Stimulated activated effector memory CD8-positive, alpha-beta T cell treated with anti-CD3 and anti-CD28 coated beads, Interleukin-12 subunit alpha, Interleukin-12 subunit beta, amount 100 ng/mL, for 72 hours (primary cell): Measurements from ENCODE around the gene PLAAT2.
A peak's percentile ranks its signal among the peaks of the same experiment; 100 is the strongest.
"Not testable (repeated sequence)": the region's sequence is repeated elsewhere in the genome, so short reads cannot be mapped to it uniquely, and the experiment has no call there.

ENCODE experiments used
- ATAC-seq: fragments of 150-1000 bp; cut with Tn5 transposase; 2 replicates; pipeline ENCODE4 v1.10.0; 2021
- DNase-seq, 2 donors: peaks; one replicate each; pipeline ENCODE4 v3.0.0; 2021 to 2022; ENCODE audit warnings: low spot score in 2 of 2
- H3K27ac Mint-ChIP-seq: one replicate; pipeline ENCODE4 v1.8.0; 2022; ENCODE audit warnings: mild to moderate bottlenecking, mixed read lengths
- H3K36me3 Mint-ChIP-seq: one replicate; pipeline ENCODE4 v1.8.0; 2022; ENCODE audit warnings: mild to moderate bottlenecking, mixed read lengths
- H3K4me1 Mint-ChIP-seq: one replicate; pipeline ENCODE4 v1.8.0; 2022; ENCODE audit warnings: mixed read lengths
- H3K4me3 Mint-ChIP-seq: one replicate; pipeline ENCODE4 v1.8.0; 2022; ENCODE audit warnings: mild to moderate bottlenecking, mixed read lengths
- H3K9me3 Mint-ChIP-seq: one replicate; pipeline ENCODE4 v1.8.0; 2022; ENCODE audit warnings: mixed read lengths

The PLAAT2 gene

GRCh38 chr11:63560506-63561180, 2.5 kb downstream of the PLAAT2 start:
- H3K27ac Mint-ChIP-seq, result peak overlapping the region; percentile 20
- H3K4me1 Mint-ChIP-seq, result peaks cover 36% of the 10 kb centered on the region
- no peak overlapping the region for H3K4me3 Mint-ChIP-seq
- ATAC-seq (no peak), DNase-seq (peak in 1 of 2 donors; percentile 38)
- no peaks in the 10 kb centered on the region for H3K36me3 Mint-ChIP-seq
- H3K9me3 Mint-ChIP-seq, result no peaks in the 10 kb centered on the region

- Mint-ChIP-seq H3K4me3 (no peak overlapping the region), H3K4me1 (peaks cover 31% of the 10 kb centered on the region), H3K36me3 (no peaks in the 10 kb centered on the region), H3K9me3 (no peaks in the 10 kb centered on the region), H3K27ac (no peak overlapping the region)
- ATAC-seq (no peak), DNase-seq (peak in 1 of 2 donors; percentile 39)
Measured at GRCh38 chr11:63558459-63559157, 4.6 kb downstream of the PLAAT2 start.

- peaks cover 37% of the 10 kb centered on the region for H3K4me1 Mint-ChIP-seq
- no peaks in the 10 kb centered on the region for H3K9me3 Mint-ChIP-seq
- no peak overlapping the region for H3K4me3 Mint-ChIP-seq
- no peak for ATAC-seq
- DNase-seq, result no peak
- no peak overlapping the region for H3K27ac Mint-ChIP-seq
- no peaks in the 10 kb centered on the region for H3K36me3 Mint-ChIP-seq
Measured at GRCh38 chr11:63557570-63557969, 5.6 kb downstream of the PLAAT2 start.

DNA sequence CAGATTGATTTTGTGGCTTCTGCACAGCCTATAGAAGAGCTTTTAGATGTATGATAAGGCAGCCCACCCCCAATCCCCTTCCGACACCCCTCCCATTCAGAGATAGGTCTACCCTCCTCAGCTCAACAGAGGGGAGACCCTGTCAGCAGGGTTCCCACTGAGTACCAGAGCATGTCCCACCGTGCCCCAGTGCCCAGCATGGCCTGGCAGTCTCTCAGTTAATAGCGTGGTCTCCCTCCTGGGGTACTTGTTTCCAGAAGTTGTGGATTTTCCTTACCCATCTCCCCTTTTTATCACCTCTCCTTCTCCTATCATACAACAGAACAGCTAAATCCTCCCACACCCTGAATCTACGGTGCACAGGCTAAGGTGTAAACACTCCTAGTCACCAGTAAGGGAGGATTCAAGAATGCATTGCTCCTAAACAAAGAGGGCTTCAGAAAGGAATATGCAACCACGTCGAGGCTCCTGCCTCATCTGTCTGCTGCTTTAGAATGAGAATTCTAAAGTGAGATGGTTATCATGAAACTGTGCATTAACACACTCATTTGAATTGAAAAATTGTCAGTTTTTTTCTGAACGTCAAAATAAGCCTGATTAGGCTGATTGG, 6.7 kb downstream of the PLAAT2 start:
- no peaks in the 10 kb centered on the region for H3K36me3 Mint-ChIP-seq
- H3K9me3 Mint-ChIP-seq, result no peaks in the 10 kb centered on the region
- DNase-seq, result peak in 1 of 2 donors; percentile 43
- ATAC-seq, result no peak
- H3K4me3 Mint-ChIP-seq, result no peak overlapping the region
- H3K4me1 Mint-ChIP-seq, result peaks cover 48% of the 10 kb centered on the region
- no peak overlapping the region for H3K27ac Mint-ChIP-seq

DNA sequence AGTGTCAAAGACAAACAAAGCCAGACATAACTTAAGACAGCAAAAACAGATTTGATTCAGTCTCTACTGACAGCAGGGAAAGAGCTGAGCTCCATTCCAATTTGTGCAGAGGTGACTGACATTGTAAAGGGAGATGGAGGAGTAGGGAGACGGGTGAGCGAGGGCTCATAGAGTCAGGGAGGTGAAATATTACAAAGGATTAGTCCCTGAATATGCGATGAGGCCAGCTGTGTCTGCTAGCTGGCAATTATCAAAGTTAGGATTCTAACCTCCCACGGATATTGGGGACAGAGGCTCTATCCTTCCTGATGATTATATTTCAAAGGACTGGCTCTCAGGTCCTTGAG, 8.3 kb downstream of the PLAAT2 start:
- H3K27ac Mint-ChIP-seq, result no peak overlapping the region
- peaks cover 8% of the 10 kb centered on the region for H3K36me3 Mint-ChIP-seq
- no peaks in the 10 kb centered on the region for H3K9me3 Mint-ChIP-seq
- peaks cover 43% of the 10 kb centered on the region for H3K4me1 Mint-ChIP-seq
- no peak overlapping the region for H3K4me3 Mint-ChIP-seq
- DNase-seq (peak in 1 of 2 donors; percentile 22), ATAC-seq (no peak)

DNA sequence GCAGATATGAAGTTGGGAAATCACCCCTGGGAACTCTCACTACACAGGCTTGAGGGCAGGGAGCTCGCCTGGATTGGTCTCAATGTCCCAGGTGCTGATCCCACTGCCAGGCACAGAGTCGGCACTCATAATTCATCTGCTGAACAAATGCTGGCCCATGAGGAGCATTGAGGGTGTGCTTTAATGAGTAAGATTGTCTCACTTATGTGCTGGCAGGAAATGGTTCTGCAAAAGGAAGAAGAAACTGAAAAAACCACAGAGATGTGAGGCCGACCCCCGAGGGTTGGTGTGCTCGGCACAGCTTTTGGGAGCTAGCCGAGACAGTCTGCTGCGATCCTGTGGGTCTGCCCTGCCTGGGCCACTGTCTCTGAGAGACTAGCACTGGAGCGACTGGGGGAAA, 9.4 kb downstream of the PLAAT2 start:
- Mint-ChIP-seq H3K4me3 (peak overlapping the region; percentile 76), H3K4me1 (peaks cover 48% of the 10 kb centered on the region), H3K27ac (peak overlapping the region; percentile 93), H3K9me3 (no peaks in the 10 kb centered on the region), H3K36me3 (peaks cover 8% of the 10 kb centered on the region)
- ATAC-seq (peak; percentile 92), DNase-seq (peak; percentile 30 to 77)

DNA sequence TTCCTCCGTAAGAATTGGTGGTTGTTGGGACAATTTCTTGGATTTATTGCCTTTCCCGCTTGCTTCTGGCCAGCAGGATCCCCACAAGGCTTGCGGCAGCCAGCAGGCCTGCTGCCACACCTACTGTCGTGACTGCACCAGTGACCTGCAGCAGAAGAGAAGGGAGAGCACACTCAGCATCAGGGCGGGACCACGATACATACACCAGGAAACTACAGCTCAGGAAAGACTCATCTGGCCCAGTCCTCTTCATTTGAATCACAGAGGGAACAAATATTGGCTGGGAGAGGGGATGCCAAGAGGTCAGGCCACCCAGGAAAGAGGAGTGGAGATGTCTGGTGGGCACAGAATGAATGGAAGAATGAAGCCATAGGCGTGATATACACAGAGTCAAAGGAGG, 10.3 kb downstream of the PLAAT2 start:
- Mint-ChIP-seq H3K36me3 (peaks cover 8% of the 10 kb centered on the region), H3K27ac (peak overlapping the region; percentile 93), H3K4me3 (peak overlapping the region; percentile 76), H3K9me3 (no peaks in the 10 kb centered on the region), H3K4me1 (peaks cover 48% of the 10 kb centered on the region)
- ATAC-seq (peak; percentile 37), DNase-seq (no peak)

DNA sequence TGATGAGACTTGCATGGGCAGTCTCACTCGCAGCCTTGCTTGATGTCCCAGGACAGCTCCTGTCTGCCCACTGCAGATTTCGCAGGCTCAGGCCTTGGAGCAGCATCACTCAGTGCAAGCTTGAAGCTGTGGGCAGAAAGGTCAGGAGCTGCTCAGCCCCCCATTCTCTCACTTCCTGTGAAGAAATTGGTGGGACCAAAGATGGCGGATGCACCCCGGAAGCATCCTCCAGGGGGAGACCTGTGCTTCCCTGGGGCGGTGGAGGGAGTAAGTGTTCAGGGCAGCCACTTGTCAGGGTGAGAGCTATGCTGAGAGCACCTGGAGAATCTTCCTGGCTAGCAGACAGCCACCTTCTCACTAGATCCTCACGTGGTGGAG, 11.3 kb downstream of the PLAAT2 start:
- H3K4me3 Mint-ChIP-seq, result peak overlapping the region; percentile 76
- H3K36me3 Mint-ChIP-seq, result peaks cover 8% of the 10 kb centered on the region
- peak overlapping the region; percentile 93 for H3K27ac Mint-ChIP-seq
- peaks cover 48% of the 10 kb centered on the region for H3K4me1 Mint-ChIP-seq
- DNase-seq (peak; percentile 18 to 73), ATAC-seq (peak; percentile 40)
- no peaks in the 10 kb centered on the region for H3K9me3 Mint-ChIP-seq

- peaks cover 48% of the 10 kb centered on the region for H3K4me1 Mint-ChIP-seq
- peak; percentile 12 for ATAC-seq
- no peaks in the 10 kb centered on the region for H3K9me3 Mint-ChIP-seq
- H3K36me3 Mint-ChIP-seq, result peaks cover 8% of the 10 kb centered on the region
- peak overlapping the region; percentile 76 for H3K4me3 Mint-ChIP-seq
- peak overlapping the region; percentile 93 for H3K27ac Mint-ChIP-seq
- peak in 1 of 2 donors; percentile 73 for DNase-seq
Measured at GRCh38 chr11:63551091-63551888, 11.9 kb downstream of the PLAAT2 start.

- not testable (repeated sequence) for H3K9me3 Mint-ChIP-seq, ATAC-seq, DNase-seq, H3K36me3 Mint-ChIP-seq
- Mint-ChIP-seq H3K4me1 (peaks cover 56% of the 10 kb centered on the region), H3K4me3 (peak overlapping the region; percentile 34), H3K27ac (peak overlapping the region; percentile 93)
Measured at GRCh38 chr11:63550156-63550700, 13.0 kb downstream of the PLAAT2 start.

- Mint-ChIP-seq H3K4me3 (peak overlapping the region; percentile 34), H3K9me3 (no peaks in the 10 kb centered on the region), H3K36me3 (peaks cover 8% of the 10 kb centered on the region), H3K27ac (peak overlapping the region; percentile 37), H3K4me1 (peaks cover 53% of the 10 kb centered on the region)
- no peak for DNase-seq
- ATAC-seq, result no peak
Measured at GRCh38 chr11:63549411-63549810, 13.8 kb downstream of the PLAAT2 start.

DNA sequence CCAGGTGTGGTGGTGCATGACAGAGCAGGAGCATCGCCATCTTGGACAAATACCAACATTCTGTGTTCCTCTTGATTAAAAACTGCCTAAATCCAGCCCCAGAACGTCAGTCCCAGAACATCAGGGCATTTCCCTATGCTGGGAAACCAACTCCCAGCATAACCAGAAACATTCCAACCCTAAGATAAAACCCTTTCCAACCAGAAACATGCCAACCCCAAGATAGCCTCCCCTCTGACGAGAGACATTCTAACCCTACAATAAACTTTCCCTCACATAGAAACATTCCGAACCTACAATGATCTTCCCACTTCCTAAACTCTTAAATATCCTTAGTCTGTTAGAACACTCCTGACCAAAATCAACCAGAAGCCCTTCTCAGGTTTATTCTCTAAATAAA, 15.0 kb downstream of the PLAAT2 start:
- peak overlapping the region; percentile 1 for H3K27ac Mint-ChIP-seq
- peaks cover 19% of the 10 kb centered on the region for H3K36me3 Mint-ChIP-seq
- H3K4me3 Mint-ChIP-seq, result no peak overlapping the region
- ATAC-seq, result no peak
- no peak for DNase-seq
- peaks cover 49% of the 10 kb centered on the region for H3K4me1 Mint-ChIP-seq
- H3K9me3 Mint-ChIP-seq, result no peaks in the 10 kb centered on the region

DNA sequence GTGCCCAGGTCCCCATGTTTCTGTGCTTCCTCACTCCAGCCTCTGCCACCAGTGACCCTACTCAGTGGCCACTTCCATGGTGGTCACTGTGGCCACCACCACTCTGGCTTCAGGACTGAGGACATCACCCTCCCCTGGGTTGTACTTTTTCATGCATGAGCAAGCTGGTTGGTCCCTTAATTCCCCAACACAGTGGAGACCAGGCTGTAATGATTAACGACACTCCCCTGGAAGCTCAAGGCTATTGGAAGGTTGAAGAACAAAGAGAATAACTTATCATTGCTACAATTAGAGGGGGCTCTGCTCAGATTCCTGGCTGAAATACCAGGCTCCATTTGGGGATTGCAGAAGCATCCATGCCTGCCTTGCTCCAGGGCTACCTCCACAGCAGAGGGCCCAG, 16.1 kb downstream of the PLAAT2 start:
- no peak overlapping the region for H3K4me3 Mint-ChIP-seq
- H3K4me1 Mint-ChIP-seq, result peaks cover 47% of the 10 kb centered on the region
- peaks cover 19% of the 10 kb centered on the region for H3K36me3 Mint-ChIP-seq
- no peak for ATAC-seq
- peak overlapping the region; percentile 69 for H3K27ac Mint-ChIP-seq
- H3K9me3 Mint-ChIP-seq, result no peaks in the 10 kb centered on the region
- DNase-seq, result no peak

DNA sequence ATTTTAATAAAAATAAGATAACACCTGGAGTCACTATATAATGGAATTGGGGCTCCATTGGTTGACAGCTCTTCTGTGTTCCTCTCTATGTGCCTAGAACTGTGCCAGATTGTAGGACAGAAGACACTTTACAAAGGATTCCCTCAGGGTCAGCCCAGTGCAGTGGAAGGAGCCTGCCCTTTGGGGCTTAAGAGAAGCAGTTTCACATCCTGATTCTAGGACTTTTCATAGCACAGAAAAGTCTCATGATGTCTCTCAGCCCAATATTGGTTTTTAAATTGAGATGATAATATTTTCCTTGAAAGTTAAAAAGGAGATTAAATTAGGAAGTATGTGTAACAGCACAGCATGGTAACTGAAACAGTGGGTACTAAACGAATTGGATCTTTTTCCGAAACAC, 19.5 kb downstream of the PLAAT2 start:
- ATAC-seq (no peak), DNase-seq (no peak)
- peaks cover 11% of the 10 kb centered on the region for H3K36me3 Mint-ChIP-seq
- peaks cover 46% of the 10 kb centered on the region for H3K4me1 Mint-ChIP-seq
- H3K27ac Mint-ChIP-seq, result peak overlapping the region; percentile 24
- H3K4me3 Mint-ChIP-seq, result no peak overlapping the region
- no peaks in the 10 kb centered on the region for H3K9me3 Mint-ChIP-seq

DNA sequence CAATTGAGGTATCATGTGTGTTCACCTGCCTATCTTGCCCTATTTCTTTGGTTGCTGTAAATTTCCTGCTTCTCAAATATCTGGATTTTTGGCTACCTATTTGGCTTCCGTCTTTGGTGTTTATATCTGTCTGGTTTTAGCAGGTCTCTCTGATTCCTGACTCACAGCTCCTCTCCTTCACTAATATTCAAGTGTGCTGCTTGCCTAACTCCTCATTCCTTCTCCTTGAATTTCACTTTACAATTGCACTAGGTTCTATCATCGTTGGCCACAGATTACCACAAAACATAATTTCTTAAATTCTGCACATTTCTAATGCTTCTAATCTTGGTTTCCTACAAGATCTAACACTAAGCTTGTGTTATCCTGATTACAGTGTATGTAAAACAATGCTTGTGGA, 20.7 kb downstream of the PLAAT2 start:
- not testable (repeated sequence) for H3K9me3 Mint-ChIP-seq, ATAC-seq, DNase-seq, H3K4me3 Mint-ChIP-seq
- peaks cover 58% of the 10 kb centered on the region for H3K4me1 Mint-ChIP-seq
- H3K36me3 Mint-ChIP-seq, result peaks cover 11% of the 10 kb centered on the region
- H3K27ac Mint-ChIP-seq, result peak overlapping the region; percentile 24
